Peyer's patch (tissue), 4 donors: ENCODE measurements around the gene PCGF6.

ENCODE experiments used
- POLR2A ChIP-seq, 2 donors: fragments of 450-650 bp; IDR thresholded peaks; one replicate each; pipeline ENCODE4 v1.5.1; 2017; ENCODE audit warnings: antibody characterized with exemption in 2 of 2, mild to moderate bottlenecking in 2 of 2, moderate library complexity in 2 of 2
- TF ChIP-seq, protein P1 (sequence below), 6 experiments: fragments of 450-650 bp in 4 of 6; fragments of 200-600 bp in 2 of 6; sonication (generic) in 1 of 6; IDR thresholded peaks; one replicate each; pipeline ENCODE4 v1.5.1; 2017 to 2019; ENCODE audit warnings: antibody characterized with exemption in 6 of 6, mild to moderate bottlenecking in 3 of 6, moderate library complexity in 1 of 6

DNA sequence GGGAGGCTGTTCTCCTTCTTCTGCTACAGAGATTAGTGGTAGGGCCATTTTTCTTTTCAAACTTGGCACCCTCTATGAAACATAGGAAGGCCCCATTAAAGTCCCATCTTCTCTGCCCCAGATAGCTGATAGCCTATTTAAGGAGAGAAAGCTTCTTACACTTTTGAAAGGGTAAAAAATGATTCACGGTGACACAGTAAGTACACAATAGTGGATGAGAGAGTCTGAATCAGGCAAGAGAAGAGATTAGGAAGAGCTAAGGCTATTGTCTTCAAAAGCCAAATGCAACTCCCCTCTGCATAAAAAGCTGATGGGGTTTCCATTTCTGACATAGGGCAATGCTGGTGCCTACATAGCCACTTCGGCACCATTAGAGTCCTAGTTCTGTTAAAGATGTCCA, 70.4 kb downstream of the PCGF6 start:
- TF ChIP-seq, protein P1, sequence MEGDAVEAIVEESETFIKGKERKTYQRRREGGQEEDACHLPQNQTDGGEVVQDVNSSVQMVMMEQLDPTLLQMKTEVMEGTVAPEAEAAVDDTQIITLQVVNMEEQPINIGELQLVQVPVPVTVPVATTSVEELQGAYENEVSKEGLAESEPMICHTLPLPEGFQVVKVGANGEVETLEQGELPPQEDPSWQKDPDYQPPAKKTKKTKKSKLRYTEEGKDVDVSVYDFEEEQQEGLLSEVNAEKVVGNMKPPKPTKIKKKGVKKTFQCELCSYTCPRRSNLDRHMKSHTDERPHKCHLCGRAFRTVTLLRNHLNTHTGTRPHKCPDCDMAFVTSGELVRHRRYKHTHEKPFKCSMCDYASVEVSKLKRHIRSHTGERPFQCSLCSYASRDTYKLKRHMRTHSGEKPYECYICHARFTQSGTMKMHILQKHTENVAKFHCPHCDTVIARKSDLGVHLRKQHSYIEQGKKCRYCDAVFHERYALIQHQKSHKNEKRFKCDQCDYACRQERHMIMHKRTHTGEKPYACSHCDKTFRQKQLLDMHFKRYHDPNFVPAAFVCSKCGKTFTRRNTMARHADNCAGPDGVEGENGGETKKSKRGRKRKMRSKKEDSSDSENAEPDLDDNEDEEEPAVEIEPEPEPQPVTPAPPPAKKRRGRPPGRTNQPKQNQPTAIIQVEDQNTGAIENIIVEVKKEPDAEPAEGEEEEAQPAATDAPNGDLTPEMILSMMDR (IDR thresholded peaks at IDR 0.05), result no peak
- TF ChIP-seq POLR2A (IDR thresholded peaks at IDR 0.05), result no peak
